ENCODE results near the gene RPEL1. TPM values are rescaled to one million over a fixed set of nuclear protein-coding genes. Genes with fewer than 3 reads are reported as not detected.
"Not testable (repeated sequence)": the region's sequence is repeated elsewhere in the genome, so short reads cannot be mapped to it uniquely, and the experiment has no call there.

The RPEL1 gene
- total RNA-seq, 2 experiments from 2014 or later, result not detected

DNA sequence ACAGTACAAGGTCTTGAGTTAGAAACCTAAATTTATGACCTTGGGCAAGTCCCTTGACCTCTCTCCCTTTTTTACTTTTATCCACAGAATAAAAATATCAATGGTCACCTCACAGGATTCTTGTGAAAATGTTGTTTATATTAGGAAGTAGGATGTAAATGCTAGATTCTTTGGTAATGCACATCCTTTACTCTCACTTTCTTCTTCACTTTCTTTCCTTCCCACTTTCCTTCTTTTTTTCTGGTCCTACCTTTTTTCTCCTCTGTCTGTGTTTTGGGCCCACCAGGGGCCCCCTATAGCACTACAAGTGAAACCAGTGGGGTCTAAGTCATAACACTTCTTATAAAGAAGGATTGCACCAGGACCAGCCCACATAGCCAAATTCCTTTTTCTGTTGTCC is 12.1 kb downstream of the RPEL1 start:
- no peaks in the 10 kb centered on the region for H4K20me1 ChIP-seq (ENCODE audit: insufficient read depth, low read length)
- no TSS peak for BruUV-seq (replicated peaks)
- H3K36me3 ChIP-seq (ENCODE audit: insufficient read depth, low read length), result no peaks in the 10 kb centered on the region
- no peak overlapping the region for H3K27ac ChIP-seq (ENCODE audit: low read depth, low read length, poor library complexity, severe bottlenecking)
- DNase-seq (ENCODE audit: low spot score), result no peak
- H3K4me3 ChIP-seq (ENCODE audit: low read depth, low read length, poor library complexity, severe bottlenecking), result no peak overlapping the region
- TF ChIP-seq EZH2phosphoT487 (IDR thresholded peaks at IDR 0.05; ENCODE audit: borderline replicate concordance, low read depth, low read length), result no peak
- TF ChIP-seq, protein P1, sequence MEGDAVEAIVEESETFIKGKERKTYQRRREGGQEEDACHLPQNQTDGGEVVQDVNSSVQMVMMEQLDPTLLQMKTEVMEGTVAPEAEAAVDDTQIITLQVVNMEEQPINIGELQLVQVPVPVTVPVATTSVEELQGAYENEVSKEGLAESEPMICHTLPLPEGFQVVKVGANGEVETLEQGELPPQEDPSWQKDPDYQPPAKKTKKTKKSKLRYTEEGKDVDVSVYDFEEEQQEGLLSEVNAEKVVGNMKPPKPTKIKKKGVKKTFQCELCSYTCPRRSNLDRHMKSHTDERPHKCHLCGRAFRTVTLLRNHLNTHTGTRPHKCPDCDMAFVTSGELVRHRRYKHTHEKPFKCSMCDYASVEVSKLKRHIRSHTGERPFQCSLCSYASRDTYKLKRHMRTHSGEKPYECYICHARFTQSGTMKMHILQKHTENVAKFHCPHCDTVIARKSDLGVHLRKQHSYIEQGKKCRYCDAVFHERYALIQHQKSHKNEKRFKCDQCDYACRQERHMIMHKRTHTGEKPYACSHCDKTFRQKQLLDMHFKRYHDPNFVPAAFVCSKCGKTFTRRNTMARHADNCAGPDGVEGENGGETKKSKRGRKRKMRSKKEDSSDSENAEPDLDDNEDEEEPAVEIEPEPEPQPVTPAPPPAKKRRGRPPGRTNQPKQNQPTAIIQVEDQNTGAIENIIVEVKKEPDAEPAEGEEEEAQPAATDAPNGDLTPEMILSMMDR (conservative IDR thresholded peaks at IDR 0.05; ENCODE audit: low read length), result no peak
- ChIA-PET POLR2A (no interaction called here), CTCF (ENCODE audit: unreplicated experiment) (no interaction called here)
- H3K9me2 ChIP-seq (ENCODE audit: insufficient read depth, low read length), result no peaks in the 10 kb centered on the region
- no peaks in the 10 kb centered on the region for H3K4me1 ChIP-seq (ENCODE audit: insufficient read depth, low read length, poor library complexity, severe bottlenecking)
- no peaks in the 10 kb centered on the region for H3K9me3 ChIP-seq (ENCODE audit: low read length)
- intact Hi-C loops (cut with micrococcal nuclease; ENCODE audit: unreplicated experiment), result no loop called here
- no peaks in the 10 kb centered on the region for H3K79me2 ChIP-seq (ENCODE audit: insufficient read depth, low read depth, low read length)
- no peak overlapping the region for H2AFZ ChIP-seq (ENCODE audit: low read length)
- no peak overlapping the region for H3K4me2 ChIP-seq (ENCODE audit: low read length)

DNA sequence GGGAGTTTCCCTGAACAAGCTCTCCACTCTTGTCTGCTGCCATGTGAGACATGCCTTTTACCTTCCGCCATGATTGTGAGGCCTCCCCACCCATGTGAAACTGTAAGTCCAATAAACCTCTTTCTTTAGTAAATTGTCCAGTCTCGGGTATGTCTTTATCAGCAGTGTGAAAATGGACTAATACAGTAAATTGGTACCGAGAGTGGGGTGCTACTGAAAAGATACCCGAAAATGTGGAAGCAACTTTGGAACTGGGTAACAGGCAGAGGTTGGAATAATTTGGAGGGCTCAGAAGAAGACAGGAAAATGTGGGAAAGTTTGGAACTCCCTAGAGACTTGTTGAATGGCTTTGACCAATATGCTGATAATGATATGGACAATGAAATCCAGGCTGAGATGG is 13.2 kb downstream of the RPEL1 start:
- H3K4me1 ChIP-seq (ENCODE audit: insufficient read depth, low read length, poor library complexity, severe bottlenecking); H3K4me3 ChIP-seq (ENCODE audit: low read depth, low read length, poor library complexity, severe bottlenecking); CTCF ChIA-PET (ENCODE audit: unreplicated experiment); H2AFZ ChIP-seq (ENCODE audit: low read length); H3K9me2 ChIP-seq (ENCODE audit: insufficient read depth, low read length); H3K9me3 ChIP-seq (ENCODE audit: low read length); H4K20me1 ChIP-seq (ENCODE audit: insufficient read depth, low read length); BruUV-seq (replicated peaks); H3K4me2 ChIP-seq (ENCODE audit: low read length); H3K36me3 ChIP-seq (ENCODE audit: insufficient read depth, low read length); H3K79me2 ChIP-seq (ENCODE audit: insufficient read depth, low read depth, low read length); DNase-seq (ENCODE audit: low spot score); H3K27ac ChIP-seq (ENCODE audit: low read depth, low read length, poor library complexity, severe bottlenecking); intact Hi-C loops (cut with micrococcal nuclease; ENCODE audit: unreplicated experiment): not testable (repeated sequence)
- POLR2A ChIA-PET, result interaction anchor here (0.6 kb wide), 1 partner anchor 94 kb away, joined by 5 read pairs; no protein-coding TSS in a partner anchor

DNA sequence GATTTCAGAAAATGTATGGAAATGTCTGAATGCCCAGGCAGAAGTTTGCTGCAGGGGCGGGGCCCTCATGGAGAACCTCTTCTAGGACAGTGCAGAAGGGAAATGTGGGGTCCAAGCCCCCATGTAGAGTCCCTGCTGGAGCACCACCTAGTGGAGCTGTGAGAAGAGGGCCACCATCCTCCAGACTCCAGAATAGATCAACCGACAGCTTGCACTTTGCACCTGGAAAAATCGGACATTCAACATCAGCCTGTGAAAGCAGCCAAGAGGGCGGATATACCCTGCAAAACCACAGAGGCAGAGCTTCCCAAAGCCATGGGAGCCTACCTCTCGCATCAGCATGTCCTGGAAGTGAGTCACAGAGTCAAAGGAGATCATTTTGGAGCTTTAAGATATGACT is 14.3 kb downstream of the RPEL1 start:
- H3K9me3 ChIP-seq (ENCODE audit: low read length), result no peaks in the 10 kb centered on the region
- H3K9me2 ChIP-seq (ENCODE audit: insufficient read depth, low read length), result no peaks in the 10 kb centered on the region
- intact Hi-C loops (cut with micrococcal nuclease; ENCODE audit: unreplicated experiment), result no loop called here
- H3K4me3 ChIP-seq (ENCODE audit: low read depth, low read length, poor library complexity, severe bottlenecking), result no peak overlapping the region
- H3K27ac ChIP-seq (ENCODE audit: low read depth, low read length, poor library complexity, severe bottlenecking), result no peak overlapping the region
- H2AFZ ChIP-seq (ENCODE audit: low read length), result no peak overlapping the region
- no peaks in the 10 kb centered on the region for H3K4me1 ChIP-seq (ENCODE audit: insufficient read depth, low read length, poor library complexity, severe bottlenecking)
- H3K4me2 ChIP-seq (ENCODE audit: low read length), result no peak overlapping the region
- BruUV-seq (replicated peaks), result no TSS peak
- no peaks in the 10 kb centered on the region for H3K36me3 ChIP-seq (ENCODE audit: insufficient read depth, low read length)
- no peaks in the 10 kb centered on the region for H4K20me1 ChIP-seq (ENCODE audit: insufficient read depth, low read length)
- ChIA-PET CTCF (ENCODE audit: unreplicated experiment) (no interaction called here), POLR2A (no interaction called here)
- TF ChIP-seq, protein P1 (conservative IDR thresholded peaks at IDR 0.05; ENCODE audit: low read length), result no peak
- no peak for TF ChIP-seq EZH2phosphoT487 (IDR thresholded peaks at IDR 0.05; ENCODE audit: borderline replicate concordance, low read depth, low read length)
- DNase-seq (ENCODE audit: low spot score), result no peak
- no peaks in the 10 kb centered on the region for H3K79me2 ChIP-seq (ENCODE audit: insufficient read depth, low read depth, low read length)

All from OCI-LY7 (cell line).